Frontal cortex (tissue), 4 donors: ENCODE measurements around the gene FAM131C. TPM values are rescaled to one million over a fixed set of nuclear protein-coding genes. Genes with fewer than 3 reads are reported as not detected.
"Not testable (repeated sequence)": the region's sequence is repeated elsewhere in the genome, so short reads cannot be mapped to it uniquely, and the experiment has no call there.

Source experiments
- DNase-seq, 2 donors: peaks; one replicate each; pipeline ENCODE4 v3.0.0; 2012; ENCODE audit warnings: low spot score in 2 of 2
- FAIRE-seq: peaks from 2 replicates; lab custom pipeline; 2012; peaks lifted over from hg19 to GRCh38; lab: Jason Lieb, UNC
- total RNA-seq: library from RNA; depleted of rRNA; stranded (reverse); fragments of >200 nt; gene quantifications from one replicate; pipeline ENCODE4 v1.2.3, GENCODE V29; 2014
- donor health status: control.
- donor health status: control.
- donor health status: control.

The FAM131C gene
- total RNA-seq, 1 donor from 2014 or later, result 1.2 TPM

DNA sequence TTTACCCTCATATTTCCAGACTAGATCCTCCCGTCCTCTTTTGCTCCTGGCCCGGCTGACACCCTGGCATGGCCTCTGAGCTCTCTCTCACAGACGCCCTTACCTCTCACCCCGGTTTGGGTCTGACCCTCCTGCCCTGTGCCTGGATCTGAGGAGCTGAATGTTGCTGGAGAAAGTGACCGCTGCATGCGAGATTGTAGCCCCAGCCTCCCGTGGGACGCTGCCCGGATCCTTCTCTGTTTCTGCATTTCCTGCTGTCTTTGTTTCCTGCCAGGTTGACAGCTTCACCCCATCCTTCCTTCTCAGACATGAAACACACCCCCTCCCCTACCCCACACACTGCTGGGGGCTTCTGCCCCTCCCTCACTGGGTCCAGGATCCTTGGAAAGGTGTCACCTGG, 9.5 kb downstream of the FAM131C start:
- FAIRE-seq (no peak), DNase-seq (no peak)

DNA sequence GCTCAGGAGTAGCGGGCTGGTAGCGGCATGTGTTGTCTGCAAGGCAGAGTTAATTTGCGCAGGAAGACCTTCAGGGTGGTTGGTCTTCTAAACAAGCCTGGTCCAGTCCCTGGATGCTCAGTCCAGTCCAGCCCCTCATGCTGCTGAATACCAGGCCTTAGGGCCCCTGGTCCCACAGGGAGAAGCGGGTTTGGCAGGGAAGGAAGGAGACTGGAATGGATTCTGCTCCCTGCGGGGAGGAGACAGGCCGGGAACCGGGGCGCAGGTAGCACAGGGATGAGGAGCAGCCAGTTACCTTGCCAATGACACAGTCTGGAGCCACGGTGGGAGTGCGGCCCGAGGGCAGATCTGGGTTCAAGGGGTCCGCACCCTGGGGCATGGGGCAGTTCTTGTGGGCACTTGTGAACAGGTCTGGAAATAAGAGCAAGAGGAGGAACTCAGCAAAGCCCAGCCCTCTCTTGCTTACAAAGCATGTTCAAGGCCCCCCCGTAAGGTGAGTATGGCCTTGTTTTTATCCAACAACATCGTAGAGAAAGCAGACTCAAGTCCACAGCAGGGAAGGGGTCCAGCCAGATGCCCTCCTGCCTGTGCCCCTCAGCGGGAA, 10.1 kb downstream of the FAM131C start:
- FAIRE-seq (no peak), DNase-seq (no peak)

DNA sequence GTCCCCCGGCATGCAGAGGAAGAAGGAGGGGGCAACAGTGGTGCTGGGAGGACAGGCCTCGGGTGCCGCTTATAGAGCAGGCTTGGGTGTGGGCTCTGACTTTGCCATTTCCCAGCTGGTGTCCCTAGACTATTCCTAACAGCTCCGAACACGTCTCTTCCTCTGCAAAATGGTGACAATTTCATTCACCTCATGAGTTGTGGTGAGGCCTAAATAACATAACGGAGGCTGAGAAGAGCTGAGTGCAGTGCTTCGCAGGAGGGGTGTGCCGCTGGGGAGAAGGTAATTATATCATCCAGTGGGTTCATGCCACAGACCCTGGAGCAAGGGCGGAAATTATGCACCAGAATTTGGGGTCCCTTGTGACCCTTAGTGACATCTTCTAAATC, 10.8 kb downstream of the FAM131C start:
- not testable (repeated sequence) for DNase-seq, FAIRE-seq

DNA sequence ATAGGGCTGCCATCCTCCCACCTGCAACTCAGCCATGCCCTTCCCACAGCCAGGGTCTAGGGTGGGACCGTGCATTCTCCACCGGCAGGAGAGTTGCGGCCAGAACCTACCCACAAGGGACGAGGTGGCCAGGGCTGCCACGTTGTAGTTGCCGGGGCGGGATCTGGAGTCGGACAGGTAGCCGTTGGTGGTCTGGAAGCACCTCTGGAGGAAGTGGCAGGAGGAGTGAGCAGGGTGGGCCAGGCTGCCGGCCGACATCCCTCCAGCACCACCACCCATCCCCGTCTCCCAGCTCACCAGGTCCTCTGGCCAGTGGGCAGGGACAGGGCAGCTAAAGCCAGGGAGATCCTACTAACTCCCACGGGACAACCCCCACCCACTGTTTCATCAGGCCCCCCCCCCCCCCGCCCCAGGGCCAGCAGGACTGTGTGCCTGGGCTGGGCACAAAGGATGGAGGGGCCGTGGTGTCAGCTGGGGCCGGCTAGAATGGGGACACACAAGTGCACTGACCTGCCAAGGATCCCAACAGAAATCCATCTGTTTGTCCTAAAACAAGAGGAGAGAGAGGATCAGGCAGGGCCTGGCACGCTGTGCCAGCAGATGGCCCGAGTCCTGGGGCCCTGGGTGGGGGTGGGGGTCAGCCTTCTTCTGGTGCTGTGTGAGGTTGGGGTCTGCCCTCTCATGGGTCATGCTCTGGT, 11.3 kb downstream of the FAM131C start:
- DNase-seq, FAIRE-seq: not testable (repeated sequence)

DNA sequence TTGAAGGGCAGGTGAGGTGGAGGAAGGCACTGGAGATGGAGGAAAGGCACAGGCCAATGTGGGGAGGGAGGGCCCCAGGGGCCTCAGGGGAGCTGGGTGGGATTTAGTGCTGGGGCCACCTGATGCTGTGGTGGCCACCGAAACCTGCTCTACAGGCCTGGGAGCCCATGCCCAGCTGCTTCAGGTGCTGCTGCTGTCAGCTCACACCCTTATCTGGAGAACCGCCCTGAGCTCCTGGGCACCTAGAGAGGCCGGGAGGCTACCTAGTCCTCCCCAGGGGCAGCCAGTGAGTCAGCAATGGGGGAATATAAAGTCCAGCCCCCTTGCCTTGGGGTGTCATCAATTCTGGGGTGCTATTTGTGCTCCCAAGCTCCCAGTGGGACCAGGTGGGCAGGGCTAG, 12.2 kb downstream of the FAM131C start:
- FAIRE-seq (no peak), DNase-seq (no peak)

DNA sequence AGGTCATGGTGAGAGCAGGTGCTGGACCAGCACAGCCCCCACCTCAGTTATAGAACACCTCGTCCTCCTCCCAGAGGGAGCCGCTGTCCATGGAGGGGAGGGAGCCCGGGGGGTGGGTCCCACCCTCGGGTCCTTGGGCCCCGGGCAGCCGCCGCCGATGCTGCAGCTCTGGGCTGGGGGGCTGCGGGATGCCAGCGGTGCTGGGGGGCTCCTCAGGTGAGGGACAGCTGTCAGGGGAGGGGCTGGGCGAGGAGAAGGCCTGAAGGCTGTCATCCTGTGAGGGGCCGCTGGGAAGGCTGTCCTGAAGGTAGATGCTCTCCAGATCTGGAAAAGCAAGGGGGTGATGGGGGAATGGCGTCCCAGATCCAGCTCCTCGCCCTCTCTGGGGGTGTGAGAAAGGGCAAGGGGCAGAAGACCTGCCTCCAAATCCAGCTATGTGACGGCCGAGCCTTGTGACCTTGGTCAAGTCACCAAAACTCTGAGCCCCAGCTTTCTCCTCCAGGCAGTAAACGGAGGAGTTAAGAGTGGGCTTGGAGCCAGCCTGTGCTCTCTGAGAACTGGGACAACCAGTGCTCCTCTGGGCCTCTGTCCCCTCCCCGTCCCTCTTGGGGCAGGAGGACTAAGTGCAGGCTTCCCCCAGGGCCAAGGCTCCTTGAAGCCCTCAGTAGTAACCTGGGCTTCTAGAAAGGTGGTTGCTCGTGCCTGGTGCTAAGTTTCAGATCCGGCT, 14.9 kb downstream of the FAM131C start:
- DNase-seq, FAIRE-seq: not testable (repeated sequence)

DNA sequence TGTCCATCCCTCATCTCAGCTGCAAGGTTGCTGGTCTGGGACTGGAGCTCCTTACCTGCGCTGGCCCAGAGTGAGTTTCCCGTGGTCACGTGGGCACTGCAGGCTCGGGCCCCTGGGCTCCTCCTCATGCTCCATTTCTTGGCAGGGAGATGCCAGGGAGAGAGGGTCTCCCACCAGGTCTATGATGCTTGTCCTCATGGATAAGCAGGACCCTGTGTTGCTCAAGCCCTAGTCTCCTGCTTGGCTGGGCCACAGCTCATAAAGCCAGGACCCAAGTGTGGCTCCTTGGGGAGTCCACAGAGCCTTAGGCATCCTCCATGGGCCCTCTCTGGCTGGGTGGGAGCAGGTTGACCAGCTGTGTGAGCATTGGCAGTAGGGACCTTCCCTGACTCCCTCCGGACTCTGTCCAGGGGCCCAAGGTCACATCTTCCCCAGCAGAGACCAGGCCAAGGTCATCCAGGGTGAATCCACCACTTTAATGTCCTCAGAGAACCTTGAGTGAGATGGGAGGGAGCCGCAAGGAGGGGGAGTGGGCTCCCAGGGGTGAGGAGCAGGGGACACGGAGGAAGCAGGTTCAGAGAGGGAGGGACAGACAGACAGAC, 16.0 kb downstream of the FAM131C start:
- not testable (repeated sequence) for DNase-seq, FAIRE-seq

DNA sequence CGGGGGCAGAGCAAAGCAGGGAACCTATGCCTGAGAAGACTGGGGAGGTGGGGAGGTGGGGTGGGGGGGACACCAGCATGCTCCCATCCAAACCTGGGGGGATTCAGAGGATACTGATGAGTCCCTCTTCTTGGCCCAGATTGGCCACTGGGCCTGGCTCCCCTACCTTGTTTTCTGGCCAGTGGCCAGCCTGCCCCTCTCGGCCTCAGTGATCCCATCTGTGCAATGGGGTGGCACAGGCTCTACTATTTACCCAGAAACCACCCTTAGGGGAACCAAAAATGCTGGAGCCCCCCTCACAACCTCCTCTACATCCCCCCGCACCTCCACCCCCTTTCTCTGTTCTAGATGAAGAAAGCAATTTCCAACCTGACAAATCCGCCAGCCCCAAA, 16.9 kb downstream of the FAM131C start:
- not testable (repeated sequence) for DNase-seq, FAIRE-seq

DNA sequence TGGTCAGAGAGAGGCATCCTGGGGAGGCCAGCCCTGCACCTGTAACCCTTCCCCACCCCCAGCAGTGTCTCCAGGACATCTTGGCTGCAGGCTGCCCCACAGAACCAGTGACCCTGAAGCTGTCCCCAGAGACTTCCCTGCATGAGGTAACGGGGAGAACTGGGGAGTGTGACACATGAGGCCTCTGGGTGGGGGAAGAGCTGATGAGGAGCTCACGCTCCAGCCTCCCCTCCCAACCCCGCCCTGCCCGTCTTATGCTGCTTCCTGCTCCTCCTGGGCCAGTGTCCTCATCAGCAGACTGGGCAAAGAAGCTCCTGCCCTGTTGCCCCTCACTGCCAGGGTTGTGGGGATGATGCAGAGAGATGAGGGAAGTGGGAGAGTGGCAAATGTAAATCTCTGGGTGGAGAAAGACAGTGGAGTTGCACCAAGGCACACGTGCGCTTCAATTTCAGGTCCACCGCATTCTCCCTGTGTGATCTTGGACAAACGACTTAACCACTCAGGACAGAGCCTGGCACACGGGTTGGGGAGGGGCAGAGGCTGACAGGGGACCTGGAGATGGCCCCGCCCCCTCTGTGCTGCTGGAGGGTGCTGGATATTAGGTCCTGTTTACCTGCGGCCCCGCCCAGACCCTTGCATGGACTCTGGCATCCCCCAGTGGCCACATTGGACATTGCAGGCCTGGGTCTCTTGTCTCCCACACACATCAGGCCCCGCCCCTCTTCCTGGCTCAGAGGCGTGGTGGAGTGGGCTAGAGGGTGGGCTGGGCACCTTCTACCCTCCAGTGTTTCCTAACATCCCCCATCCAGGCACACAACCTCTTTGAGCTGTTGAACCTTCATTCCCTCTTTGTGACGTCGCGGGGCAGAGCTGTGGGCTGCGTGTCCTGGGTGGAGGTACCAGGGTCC, 17.6 kb downstream of the FAM131C start:
- DNase-seq (peak; percentile 76 to 90), FAIRE-seq (no peak)

DNA sequence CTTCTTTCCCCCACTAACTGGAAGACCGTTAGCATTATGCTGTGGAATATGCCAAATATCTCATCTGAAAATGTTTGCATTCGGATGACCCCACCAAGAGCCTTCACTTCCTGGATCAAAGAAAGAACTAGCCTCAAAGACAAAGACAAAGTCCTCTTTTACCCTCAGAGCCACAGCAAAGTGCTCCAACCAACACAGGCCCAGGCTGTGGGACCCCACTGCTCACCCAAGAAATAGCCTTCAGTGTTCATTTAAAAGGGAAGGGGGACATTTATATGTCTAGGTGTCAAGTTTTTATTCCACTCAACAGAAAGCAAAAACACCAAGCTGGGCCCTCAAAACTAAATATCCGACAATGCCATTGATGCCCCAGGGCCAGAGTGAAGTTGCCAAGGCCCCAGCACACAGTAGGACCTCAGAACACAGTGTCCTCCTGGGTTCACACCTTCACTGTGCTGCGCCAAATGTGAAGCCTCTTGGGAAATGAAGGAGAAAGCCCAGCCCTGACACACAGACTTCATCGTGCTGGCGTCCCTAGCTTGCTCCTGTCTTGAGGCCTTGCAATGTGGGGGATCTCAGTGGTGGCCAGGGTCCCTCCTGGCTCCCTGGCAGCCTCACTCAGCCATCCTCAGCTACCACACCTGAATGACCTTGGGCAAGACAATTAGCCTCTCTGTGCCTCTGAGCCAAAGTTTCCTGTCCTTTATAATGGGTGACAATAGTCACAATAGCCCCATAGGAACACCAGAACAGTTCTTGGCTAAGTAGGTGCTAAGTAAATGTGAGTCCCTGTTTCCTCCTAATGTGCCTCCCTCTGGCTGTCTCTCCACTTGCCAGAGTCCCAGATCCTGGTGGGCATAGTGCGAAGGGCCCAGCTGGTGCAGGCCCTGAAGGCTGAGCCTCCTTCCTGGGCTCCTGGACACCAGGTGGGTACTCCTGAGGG, 18.6 kb downstream of the FAM131C start:
- no peak for DNase-seq
- FAIRE-seq, result no peak

DNA sequence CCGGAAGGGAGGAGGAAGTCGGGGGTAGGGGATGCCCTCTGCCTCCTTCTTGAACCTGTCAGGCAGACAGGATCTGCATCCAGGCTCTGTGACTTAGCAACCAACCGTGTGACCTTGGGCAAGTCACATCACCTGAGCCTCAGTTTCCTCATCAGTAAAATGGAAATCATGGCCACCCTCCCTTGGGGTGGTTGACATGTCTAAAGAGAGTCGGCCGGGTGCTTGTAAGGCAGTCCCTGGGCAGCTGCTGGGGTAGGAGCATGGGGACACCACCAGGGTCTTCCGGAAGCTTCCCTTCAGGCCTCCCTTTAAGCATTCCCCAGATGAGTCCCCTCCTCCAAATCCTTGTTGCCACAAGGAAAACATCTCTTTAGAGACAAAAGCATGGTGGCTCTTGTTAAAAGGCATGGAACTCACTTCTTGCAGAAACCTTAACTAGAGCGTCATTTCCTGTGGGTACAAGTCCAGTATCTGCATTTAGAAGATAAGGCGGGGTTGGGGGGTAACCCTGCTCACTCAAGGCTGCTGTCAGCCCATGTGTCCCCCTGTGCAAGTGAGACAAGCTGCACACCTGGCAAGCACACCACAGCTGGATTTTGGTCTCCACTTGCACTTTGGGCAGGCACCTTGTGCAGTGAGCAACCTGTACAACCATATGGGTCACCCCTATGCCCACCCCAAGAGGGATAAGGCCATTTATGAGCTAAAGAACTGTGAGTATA, 19.5 kb downstream of the FAM131C start:
- DNase-seq (no peak), FAIRE-seq (no peak)

DNA sequence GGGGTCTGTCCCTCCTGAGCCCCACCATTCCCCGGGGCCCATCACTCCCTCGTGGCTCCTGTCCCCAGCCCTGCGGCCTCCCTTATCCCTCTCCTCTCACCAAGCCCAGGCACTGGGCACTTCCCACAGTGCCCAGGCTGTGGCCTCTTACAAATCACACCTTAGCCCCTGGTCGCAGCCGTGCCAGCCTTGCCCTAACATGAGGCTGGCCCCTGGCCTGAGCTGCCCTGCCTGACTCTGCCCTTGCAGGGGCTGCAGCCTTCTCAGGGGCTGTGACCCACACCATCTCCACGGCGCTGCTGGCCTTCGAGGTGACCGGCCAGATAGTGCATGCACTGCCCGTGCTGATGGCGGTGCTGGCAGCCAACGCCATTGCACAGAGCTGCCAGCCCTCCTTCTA, 21.5 kb downstream of the FAM131C start:
- FAIRE-seq, DNase-seq: not testable (repeated sequence)

DNA sequence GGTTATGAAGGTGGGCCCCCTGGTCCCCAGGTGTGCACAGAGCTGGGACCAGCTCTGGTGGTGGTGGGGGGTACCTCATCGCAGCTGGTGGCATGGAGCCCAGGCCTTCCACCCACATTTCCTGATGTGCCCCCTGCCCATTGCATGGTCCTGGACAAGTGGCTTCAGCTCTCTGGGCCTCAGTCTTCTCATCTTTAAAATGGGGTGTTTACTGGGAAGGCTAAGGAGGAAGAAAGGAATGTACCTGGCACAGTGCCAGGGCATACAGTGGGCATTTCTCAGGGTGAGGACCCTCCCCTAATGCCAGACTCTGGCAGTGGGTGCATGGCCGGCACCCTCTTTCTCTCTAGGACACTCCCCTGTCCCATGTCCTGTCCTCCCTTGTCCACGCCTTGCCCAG, 22.4 kb downstream of the FAM131C start:
- FAIRE-seq, result no peak

DNA sequence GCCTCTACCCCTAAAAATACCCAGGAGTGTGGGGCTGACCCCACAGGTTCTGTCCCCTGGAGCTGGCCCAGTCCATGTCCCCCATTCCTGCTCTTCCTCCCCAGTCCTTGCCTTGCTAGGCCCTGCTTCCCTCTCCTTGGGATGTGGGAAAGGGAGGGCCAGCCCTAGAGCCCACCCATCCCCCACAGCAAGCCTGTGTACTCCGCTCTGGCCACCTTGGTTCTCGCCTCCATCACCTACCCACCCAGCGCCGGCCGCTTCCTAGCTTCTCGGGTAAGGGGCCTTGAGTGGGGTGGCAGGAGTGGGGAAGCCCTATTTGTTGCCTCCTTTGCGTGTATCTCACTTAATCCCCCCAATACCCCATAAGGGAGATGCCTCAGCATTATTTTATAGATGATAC, 23.1 kb downstream of the FAM131C start:
- DNase-seq (no peak), FAIRE-seq (no peak)

More for the DNA sequence above, 22.4 kb downstream of the FAM131C start:
- DNase-seq, result no peak

DNA sequence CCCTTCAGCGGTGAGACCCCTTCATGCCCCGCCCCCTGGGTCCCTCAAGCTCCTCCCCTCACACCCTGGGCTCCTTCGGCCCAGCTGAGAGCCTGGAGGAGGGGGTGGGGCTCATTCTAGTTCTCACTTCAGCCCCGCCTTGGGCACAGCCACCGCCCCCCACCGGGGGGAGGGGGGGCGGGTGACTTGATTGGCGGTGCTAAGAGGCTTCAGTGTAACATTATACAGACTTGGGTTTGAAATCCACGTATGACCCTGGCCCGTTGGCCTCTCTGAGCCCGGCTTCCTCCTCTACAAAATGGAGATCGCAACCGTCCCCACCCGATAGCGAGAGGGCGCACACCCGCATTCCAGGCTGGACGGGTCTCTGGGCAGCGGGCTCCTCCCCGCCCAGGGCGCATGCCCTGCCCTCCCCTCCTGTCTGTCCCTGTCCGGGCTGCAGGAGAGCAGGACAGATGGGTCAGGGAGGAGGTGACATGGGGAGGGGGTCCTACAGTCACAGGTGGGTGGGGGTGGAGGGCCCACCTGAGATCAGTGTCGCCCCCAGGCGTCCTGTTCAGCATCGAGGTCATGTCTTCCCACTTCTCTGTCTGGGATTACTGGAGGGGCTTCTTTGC, 24.8 kb downstream of the FAM131C start:
- DNase-seq (no peak), FAIRE-seq (no peak)

DNA sequence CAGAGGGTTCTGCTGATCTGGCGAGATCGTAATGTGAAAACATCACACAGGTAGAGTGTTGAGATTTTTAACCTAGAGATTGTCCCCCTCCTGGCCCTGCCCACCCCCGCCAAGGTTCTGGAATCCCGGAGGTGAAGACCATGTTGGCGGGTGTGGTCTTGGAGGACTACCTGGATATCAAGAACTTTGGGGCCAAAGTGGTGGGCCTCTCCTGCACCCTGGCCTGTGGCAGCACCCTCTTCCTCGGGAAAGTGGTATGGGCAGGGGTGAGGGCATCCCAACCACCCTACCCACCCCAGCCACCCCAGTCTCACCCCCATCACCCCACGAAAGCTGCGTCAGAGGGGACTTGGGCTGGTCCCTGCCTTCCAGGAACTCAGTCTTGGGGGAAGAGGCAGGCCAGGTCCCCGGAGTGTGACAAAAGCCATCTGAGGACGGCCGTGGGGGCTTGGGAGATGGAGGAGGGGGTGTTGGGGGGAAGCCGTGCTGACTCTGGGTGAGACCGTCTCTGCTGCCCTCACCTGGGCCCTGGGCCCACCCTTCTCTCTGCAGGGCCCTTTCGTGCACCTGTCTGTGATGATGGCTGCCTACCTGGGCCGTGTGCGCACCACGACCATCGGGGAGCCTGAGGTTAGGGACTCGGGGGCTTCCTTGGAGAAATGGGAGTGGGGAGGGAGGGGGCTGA, 25.5 kb downstream of the FAM131C start:
- FAIRE-seq (no peak), DNase-seq (no peak)

DNA sequence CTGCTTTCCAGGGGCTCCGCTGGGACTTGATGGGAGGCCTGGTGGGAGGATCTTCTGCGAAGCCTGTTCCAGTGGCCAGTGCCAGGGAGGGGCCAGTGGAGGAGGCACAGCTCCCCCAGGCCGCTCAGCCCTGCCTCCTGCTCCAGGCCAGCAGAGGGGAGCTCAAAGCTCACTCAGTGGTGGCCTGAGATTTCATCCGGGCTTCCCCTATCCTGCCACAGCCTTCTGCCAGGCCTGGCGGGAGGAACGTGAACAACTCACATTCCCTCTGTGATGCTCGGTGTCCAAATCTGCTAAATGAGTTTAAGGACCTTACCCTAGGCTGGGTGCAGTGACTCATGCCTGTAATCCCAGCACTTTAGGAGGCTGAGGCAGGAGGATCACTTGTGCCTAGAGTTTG, 26.6 kb downstream of the FAM131C start:
- DNase-seq (no peak), FAIRE-seq (no peak)
